ENCODE results near the gene ANO1.

GRCh38 chr11:70168405-70168754 is 90.3 kb downstream of the ANO1 start:
- TF ChIP-seq CTCF (IDR thresholded peaks at IDR 0.05; ENCODE audit: low read depth, low read length, missing input control) (no peak), RAD21 (IDR thresholded peaks at IDR 0.05) (no peak), MAX (IDR thresholded peaks at IDR 0.05) (no peak), JUND (IDR thresholded peaks at IDR 0.05) (no peak), ATF3 (IDR thresholded peaks at IDR 0.05) (no peak), HNF4G (IDR thresholded peaks at IDR 0.05) (no peak), GABPA (IDR thresholded peaks at IDR 0.05 in 1 of 2, conservative IDR thresholded peaks at IDR 0.05 in 1 of 2) (no peak), REST (IDR thresholded peaks at IDR 0.05) (no peak), ZBTB33 (IDR thresholded peaks at IDR 0.05) (no peak), TAF1 (conservative IDR thresholded peaks at IDR 0.05) (no peak), HNF4A (conservative IDR thresholded peaks at IDR 0.05) (no peak)

All from liver (tissue), 3 donors.